Smooth muscle cell (in vitro differentiated cells): ENCODE data around the gene TRABD2B. TPM values are rescaled to one million over a fixed set of nuclear protein-coding genes. Genes with fewer than 3 reads are reported as not detected.

Source experiments
- DNase-seq: peaks from one replicate; lab custom pipeline; 2025; ENCODE audit not compliant: unreplicated experiment; lab: John Stamatoyannopoulos, UW
- H2AFZ ChIP-seq: fragments of 200-600 bp; sonication (generic); 2 replicates; pipeline ENCODE4 v1.6.0; 2016; ENCODE audit warnings: antibody characterized with exemption, low read depth, mild to moderate bottlenecking
- H3F3A ChIP-seq: fragments of 200-600 bp; sonication (generic); 2 replicates; pipeline ENCODE4 v1.6.0; 2017; ENCODE audit warnings: antibody characterized with exemption, low read depth
- H3K27ac ChIP-seq: fragments of 200-600 bp; sonication (generic); 2 replicates; pipeline ENCODE4 v1.5.1; 2016; ENCODE audit warnings: low read depth, mild to moderate bottlenecking
- H3K27me3 ChIP-seq: fragments of 200-600 bp; sonication (generic); 2 replicates; pipeline ENCODE4 v1.6.1; 2016; ENCODE audit warnings: low read depth, mild to moderate bottlenecking
- H3K36me3 ChIP-seq: fragments of 200-600 bp; sonication (generic); 2 replicates; pipeline ENCODE4 v1.5.1; 2016; ENCODE audit warnings: low read depth
- H3K4me1 ChIP-seq: fragments of 200-600 bp; sonication (generic); 2 replicates; pipeline ENCODE4 v1.5.1; 2016; ENCODE audit warnings: low read depth
- H3K4me2 ChIP-seq: fragments of 200-600 bp; sonication (generic); 2 replicates; pipeline ENCODE4 v1.6.0; 2016; ENCODE audit warnings: mild to moderate bottlenecking
- H3K4me3 ChIP-seq: fragments of 200-600 bp; sonication (generic); 2 replicates; pipeline ENCODE4 v1.5.1; 2016; ENCODE audit warnings: mild to moderate bottlenecking
- H3K79me2 ChIP-seq: fragments of 200-600 bp; sonication (generic); 2 replicates; pipeline ENCODE4 v1.6.0; 2016; ENCODE audit warnings: low read depth, mild to moderate bottlenecking
- H3K9ac ChIP-seq: fragments of 200-600 bp; sonication (generic); 2 replicates; pipeline ENCODE4 v1.6.0; 2016; ENCODE audit warnings: low read depth
- H3K9me3 ChIP-seq: fragments of 200-600 bp; sonication (generic); replicated peaks from 2 replicates; pipeline ENCODE4 v1.5.1; 2016; ENCODE audit warnings: low read depth
- H4K20me1 ChIP-seq: fragments of 200-600 bp; sonication (generic); 2 replicates; pipeline ENCODE4 v1.6.0; 2016; ENCODE audit warnings: low read depth
- WGBS: methylation state at CpG from one replicate; pipeline ENCODE4 v1.1.7; 2016; ENCODE audit warnings: low lambda C conversion rate; 5-methylcytosine and 5-hydroxymethylcytosine counted together
- polyA plus RNA-seq: library from polyadenylated mRNA; unstranded; fragments of >200 nt; fragmentation: Nextera tagmentation; extraction: Ambion mirVana; gene quantifications from 2 replicates; pipeline ENCODE4 v1.2.1, GENCODE V29; 2016
- total RNA-seq: library from RNA; depleted of rRNA; stranded (reverse); fragments of >200 nt; gene quantifications from 2 replicates; pipeline ENCODE4 v1.2.3, GENCODE V29; 2014
- TF ChIP-seq, protein P1 (sequence below): fragments of 200-600 bp; sonication (generic); IDR thresholded peaks from 2 replicates; pipeline ENCODE4 v1.5.1; 2017; ENCODE audit warnings: borderline replicate concordance, mild to moderate bottlenecking, antibody characterized with exemption; ENCODE audit not compliant: insufficient read depth, poor library complexity, severe bottlenecking

Gene TRABD2B
- total and polyA plus RNA-seq, 2 experiments from 2014 or later = 0.94 to 4.9 TPM

DNA sequence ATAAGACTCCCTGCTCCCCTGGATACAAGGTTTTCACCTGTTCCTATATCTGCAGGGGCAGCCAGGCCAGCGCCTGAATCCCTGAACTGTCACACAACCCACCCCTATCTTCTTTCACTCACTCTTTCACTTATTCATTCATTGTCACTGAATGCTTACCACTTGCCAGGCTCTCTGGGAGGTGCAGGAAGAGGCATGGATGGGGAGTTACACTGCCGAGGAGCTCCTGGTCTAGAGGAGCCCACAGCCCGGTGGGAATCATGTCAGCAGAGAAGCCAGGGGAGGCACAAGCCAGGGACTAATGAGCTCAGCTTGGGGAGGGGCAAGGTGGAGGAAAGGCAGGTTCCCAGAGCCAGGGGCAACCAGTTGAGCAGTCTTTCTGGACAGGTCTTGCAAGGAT lies 155.8 kb downstream of the TRABD2B start:
- H3K4me3 ChIP-seq = no peak overlapping the region
- no peak overlapping the region for H2AFZ ChIP-seq
- H3K27ac ChIP-seq = no peak overlapping the region
- H3K36me3 ChIP-seq = no peaks in the 10 kb centered on the region
- no peaks in the 10 kb centered on the region for H3K79me2 ChIP-seq
- no peak overlapping the region for H3K9ac ChIP-seq
- TF ChIP-seq, protein P1, sequence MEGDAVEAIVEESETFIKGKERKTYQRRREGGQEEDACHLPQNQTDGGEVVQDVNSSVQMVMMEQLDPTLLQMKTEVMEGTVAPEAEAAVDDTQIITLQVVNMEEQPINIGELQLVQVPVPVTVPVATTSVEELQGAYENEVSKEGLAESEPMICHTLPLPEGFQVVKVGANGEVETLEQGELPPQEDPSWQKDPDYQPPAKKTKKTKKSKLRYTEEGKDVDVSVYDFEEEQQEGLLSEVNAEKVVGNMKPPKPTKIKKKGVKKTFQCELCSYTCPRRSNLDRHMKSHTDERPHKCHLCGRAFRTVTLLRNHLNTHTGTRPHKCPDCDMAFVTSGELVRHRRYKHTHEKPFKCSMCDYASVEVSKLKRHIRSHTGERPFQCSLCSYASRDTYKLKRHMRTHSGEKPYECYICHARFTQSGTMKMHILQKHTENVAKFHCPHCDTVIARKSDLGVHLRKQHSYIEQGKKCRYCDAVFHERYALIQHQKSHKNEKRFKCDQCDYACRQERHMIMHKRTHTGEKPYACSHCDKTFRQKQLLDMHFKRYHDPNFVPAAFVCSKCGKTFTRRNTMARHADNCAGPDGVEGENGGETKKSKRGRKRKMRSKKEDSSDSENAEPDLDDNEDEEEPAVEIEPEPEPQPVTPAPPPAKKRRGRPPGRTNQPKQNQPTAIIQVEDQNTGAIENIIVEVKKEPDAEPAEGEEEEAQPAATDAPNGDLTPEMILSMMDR = no peak
- no peak overlapping the region for H3K4me2 ChIP-seq
- 84% methylated on average over 3 of the region's 3 CpGs for WGBS
- no peaks in the 10 kb centered on the region for H3K27me3 ChIP-seq
- H3F3A ChIP-seq = no peaks in the 10 kb centered on the region
- no peak for DNase-seq
- H3K9me3 ChIP-seq = no peaks in the 10 kb centered on the region
- peaks cover 68% of the 10 kb centered on the region for H4K20me1 ChIP-seq
- H3K4me1 ChIP-seq = no peaks in the 10 kb centered on the region

DNA sequence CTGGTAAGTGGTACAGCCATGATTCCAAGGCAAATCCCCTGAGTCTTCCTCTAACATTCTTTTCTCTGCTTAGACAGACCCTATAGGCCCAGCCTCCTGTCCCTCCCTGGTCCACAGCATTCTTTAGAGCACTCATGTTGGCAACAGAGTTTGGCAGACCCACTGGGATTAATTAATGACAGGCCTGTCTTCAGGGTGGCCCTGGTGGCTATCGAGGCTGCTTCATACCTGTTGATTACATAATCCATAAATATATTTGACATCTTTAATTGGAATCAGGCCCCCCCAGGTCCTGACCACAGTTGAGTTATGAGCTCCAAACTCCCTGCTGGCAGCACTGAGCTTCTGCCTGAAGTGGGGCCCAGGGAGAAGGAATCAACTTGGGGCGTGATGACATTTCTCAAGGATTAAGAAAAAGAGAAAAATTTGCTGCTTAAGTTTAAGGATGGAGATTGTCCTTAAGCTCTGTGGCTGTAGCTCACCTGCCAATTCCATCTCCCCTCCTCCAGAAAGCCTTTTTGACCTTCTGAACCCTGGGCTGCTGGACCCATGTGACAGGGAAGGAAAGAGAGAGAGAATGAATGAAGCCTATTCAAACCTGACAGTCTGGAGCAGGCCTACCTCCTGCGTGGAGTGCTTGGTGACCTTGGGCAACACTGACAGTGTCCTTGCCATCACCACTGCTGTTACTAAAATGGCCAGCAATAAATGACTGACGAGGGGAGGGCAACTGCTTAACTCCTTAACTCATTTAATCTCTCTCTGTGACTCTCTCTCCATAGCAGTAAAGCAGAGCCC lies 156.6 kb downstream of the TRABD2B start:
- DNase-seq = no peak
- H3K36me3 ChIP-seq = no peaks in the 10 kb centered on the region
- no peaks in the 10 kb centered on the region for H3F3A ChIP-seq
- no peak overlapping the region for H3K4me2 ChIP-seq
- no peak overlapping the region for H3K27ac ChIP-seq
- peaks cover 6% of the 10 kb centered on the region for H3K9me3 ChIP-seq
- TF ChIP-seq, protein P1 = no peak
- H3K9ac ChIP-seq = no peak overlapping the region
- no peaks in the 10 kb centered on the region for H3K79me2 ChIP-seq
- WGBS = 88% methylated on average over 4 of the region's 4 CpGs
- H3K27me3 ChIP-seq = no peaks in the 10 kb centered on the region
- H4K20me1 ChIP-seq = peaks cover 60% of the 10 kb centered on the region
- no peaks in the 10 kb centered on the region for H3K4me1 ChIP-seq
- H3K4me3 ChIP-seq = no peak overlapping the region
- H2AFZ ChIP-seq = no peak overlapping the region

DNA sequence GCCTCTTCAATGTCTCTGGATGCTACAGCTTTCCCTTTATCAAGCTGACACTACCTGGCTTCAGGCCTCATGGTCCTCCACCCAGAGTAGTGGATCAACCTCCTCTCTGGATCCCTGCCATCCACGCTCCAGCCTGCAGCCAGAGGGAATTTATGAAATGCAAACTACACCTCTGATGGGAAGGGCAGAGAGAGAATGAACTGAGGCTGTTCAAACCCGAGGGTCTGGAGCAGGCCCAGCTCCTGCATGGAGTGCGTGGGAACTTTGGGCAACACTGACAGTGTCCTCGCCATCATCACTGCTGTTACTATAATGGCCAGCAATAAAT lies 157.8 kb downstream of the TRABD2B start:
- H3K27me3 ChIP-seq = no peaks in the 10 kb centered on the region

More for the DNA sequence above, 157.8 kb downstream of the TRABD2B start:
- H3K36me3 ChIP-seq = no peaks in the 10 kb centered on the region
- no peaks in the 10 kb centered on the region for H3K4me1 ChIP-seq
- H3K9me3 ChIP-seq = peaks cover 12% of the 10 kb centered on the region
- H3F3A ChIP-seq = no peaks in the 10 kb centered on the region
- H3K79me2 ChIP-seq = no peaks in the 10 kb centered on the region
- no peak overlapping the region for H3K9ac ChIP-seq
- H2AFZ ChIP-seq = no peak overlapping the region
- peaks cover 56% of the 10 kb centered on the region for H4K20me1 ChIP-seq
- no peak overlapping the region for H3K27ac ChIP-seq
- H3K4me2 ChIP-seq = no peak overlapping the region
- no peak for DNase-seq
- TF ChIP-seq, protein P1 = no peak
- H3K4me3 ChIP-seq = no peak overlapping the region
- WGBS = 91% methylated on average over 4 of the region's 4 CpGs
